GM12801 (cell line): ENCODE measurements around the gene NADK2.

ENCODE experiments used
- CTCF ChIP-seq: IDR thresholded peaks from one replicate; pipeline ENCODE4 v1.5.1; 2011; ENCODE audit warnings: control low read depth; ENCODE audit not compliant: insufficient read length; ENCODE audit errors: extremely low read depth

Gene NADK2

GRCh38 chr5:36241631-36242533 lies at the start of gene NADK2:
Gene NADK2, minus strand, starts transcription at chr5:36241925. Its CDS starts 127 bp downstream, at chr5:36241798.
- no peak for TF ChIP-seq CTCF

DNA sequence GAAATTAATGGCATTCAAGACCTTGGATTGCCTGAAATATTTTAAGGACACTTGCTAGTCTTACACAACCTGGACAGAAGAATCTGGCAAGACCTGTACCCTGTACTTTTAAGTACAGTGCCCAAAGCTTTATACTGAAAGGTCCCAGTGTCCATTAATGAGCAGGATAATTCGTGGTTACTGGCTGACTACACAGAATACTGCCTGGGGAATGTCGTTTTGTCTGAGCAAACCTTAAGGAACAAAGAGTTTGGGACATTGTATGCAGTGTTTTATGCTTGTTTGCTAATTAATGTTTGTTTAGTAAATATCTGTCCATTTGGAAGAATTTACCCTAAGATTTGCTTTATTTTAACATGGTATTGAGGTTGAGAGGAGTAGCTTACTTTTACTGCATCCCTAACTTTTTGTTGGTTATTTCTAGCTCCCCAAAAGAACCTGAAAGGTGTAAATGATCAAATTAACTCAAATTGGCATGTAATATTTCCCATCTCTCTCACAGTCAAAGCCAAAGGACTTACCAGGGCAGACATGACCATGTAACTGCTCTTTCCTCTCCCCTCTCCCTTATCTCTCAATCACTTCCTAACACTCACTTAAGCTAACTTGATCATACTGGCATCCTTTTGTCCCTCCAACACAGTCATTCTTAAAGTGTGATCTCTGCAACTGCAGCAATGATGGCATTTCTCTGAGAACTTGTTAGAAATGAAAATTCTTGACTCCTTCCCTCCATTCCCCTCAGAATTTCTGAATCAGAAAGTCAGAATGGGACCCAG lies 44.3 kb upstream of the NADK2 start:
- no peak for TF ChIP-seq CTCF

DNA sequence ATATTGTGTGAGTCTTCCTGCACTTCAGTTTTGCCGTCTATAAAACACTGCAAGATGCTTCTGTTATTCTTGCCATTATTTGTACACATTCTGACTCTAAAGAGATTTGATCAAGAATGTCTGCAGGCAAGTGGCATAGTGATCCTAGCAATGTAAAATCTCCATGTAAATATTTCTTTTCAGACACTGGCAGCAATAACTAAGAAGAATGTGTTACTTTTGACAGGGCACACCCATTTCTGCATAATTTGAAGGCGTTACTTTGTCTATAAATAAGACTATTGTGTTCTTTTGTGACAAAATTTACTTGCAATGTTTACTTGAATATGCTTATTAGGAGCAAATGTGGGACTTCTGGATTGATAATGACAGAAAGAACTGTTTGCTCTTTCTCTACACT lies 39.9 kb upstream of the NADK2 start:
- TF ChIP-seq CTCF = no peak

GRCh38 chr5:36279054-36279698 lies 37.5 kb upstream of the NADK2 start:
- no peak for TF ChIP-seq CTCF

DNA sequence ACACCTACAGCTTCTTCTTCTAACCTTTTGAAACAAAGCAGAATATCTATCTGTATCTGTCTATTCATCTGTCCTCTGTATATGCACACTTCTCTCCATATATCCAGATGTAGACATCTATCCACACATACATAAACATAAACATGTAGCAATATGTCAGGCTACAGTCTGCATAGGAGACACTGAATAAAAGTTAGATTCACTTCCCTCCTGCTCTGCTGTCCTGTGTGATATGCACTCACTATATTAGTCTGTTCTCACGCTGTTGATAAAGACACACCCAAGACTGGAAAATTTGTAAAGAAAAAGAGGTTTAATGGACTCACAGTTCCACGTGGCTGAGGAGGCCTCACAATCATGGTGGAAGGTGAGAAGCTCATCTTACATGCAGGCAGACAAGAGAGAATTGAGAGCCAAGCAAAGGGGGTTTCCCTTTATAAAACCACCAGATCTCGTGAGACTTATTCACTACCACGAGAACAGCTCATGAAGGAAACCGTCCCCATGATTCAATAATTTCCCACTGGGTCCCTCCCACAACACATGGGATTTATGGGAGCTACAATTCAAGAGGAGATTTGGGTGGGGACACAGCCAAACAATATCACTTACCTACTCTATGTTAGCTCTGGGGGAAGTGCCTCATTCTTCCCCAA lies 35.9 kb upstream of the NADK2 start:
- no peak for TF ChIP-seq CTCF

DNA sequence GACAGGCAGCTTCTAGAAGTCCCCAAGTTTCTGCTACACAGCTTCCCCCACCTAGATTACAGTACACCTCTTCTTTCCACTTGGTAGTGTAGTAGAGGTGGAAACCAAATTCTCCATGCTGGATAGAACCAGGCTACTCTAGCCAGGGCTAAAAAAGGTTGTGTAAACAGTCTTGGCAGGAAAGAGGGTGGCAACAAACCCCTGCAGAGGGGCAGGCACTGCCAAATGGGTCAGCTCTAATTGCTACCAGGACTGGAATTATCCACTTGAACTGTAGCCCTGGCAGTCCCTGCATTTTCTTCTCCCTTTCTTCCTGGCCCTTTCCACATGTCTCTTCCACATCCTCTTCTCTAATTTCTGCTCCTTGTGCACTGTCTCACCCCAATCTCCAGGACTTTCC lies 35.1 kb upstream of the NADK2 start:
- no peak for TF ChIP-seq CTCF
